ENCODE results near the gene SDCBP2.
"Not testable (repeated sequence)": the region's sequence is repeated elsewhere in the genome, so short reads cannot be mapped to it uniquely, and the experiment has no call there.

The SDCBP2 gene

DNA sequence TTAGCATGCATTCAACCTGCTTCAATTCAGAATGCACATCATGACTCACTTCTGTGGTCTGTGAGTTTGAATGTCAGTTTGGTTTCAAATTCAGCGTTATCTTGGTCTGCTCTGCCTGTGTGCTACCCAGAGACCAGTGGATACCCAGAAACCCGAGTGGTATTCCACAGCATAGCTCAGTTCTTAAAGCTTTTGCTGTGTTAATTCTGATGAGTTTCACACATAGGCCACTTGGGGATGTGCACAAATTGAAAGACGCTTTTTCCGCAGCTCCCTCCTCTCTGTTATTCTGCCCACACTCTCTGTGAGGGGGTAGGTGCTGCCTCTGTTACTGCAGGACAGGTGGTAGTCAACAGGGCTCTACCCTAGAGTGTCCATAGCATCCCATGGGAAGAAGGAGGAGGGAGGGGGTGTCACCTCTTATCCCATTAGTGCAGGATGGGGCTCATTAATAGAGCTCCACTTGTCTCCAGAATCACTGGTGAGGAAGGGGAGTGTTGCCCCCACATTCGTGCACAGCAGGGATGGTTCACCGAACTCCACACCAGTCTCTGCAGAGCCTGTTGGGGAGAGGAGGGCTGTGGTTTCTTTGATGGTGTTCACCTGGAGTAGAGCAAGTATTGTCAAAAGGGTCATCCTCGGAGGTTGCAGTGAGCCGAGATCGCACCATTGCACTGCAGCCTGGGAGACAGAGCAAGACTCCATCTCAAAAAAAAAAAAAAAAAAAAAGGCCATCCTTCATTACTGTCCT is 29.2 kb upstream of the SDCBP2 start:
- DNase-seq (ENCODE audit: low read depth): no peak

DNA sequence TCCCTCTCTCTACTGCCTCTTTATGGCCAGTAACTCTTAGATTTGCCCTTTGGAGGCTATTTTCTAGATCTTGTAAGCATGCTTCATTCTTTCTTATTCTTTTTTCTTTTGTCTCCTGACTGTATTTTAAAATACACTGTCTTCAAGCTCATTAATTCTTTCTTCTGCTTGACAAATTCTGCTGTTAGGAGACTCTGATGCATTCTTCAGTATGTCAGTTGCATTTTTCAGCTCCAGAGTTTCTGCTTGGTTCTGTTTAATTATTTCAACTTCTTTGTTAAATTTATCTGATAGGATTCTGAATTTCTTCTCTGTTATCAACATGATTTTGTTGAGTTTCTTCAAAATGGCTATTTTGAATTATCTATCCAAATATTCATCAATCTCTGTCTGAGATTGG is 25.0 kb upstream of the SDCBP2 start:
- DNase-seq (ENCODE audit: low read depth): no peak

DNA sequence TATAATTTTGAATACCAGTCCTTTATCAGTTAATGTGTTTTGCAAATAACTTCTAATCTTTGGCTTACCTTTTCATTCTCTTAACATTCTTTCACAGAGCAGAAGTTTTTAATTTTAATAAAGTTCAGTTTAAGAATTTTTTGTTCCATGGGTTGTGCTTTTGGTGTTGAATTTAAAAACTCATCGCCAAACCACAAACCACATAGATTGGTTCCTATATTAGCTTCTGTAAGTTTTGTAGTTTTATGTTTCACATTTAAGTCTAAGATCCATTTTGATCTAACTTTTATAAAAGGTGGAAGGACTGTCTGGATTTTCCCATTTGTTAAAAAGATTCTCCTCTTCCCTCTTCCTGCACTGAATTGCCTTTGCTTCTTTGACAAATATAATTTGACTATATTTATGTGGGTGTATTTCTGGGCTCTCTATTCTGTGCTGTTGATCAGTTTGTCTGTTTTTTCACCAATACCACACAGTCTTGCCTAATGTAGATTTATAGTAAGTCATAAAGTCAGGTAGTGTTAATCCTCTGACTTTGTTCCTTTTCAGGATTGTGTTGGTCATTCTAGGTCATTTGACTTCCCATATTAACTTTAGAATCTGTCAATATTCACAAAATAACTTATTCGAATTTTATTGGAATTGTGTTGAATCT is 17.5 kb upstream of the SDCBP2 start:
- no peak for DNase-seq (ENCODE audit: low read depth)

DNA sequence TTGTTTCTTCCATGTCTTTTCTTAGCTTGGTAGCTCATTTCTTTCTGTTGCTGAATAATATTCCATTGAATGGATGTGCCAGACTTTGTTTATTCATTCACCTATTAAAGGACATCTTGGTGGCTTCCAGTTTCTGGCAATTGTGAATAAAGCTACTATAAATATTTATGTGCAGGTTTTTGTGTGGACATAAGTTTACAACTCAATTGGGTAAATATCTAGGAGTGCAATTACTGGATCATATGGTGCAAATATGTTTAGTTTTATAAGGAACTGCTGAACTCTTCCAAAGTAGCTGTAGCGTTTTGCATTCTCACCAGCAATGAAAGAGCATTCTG is 16.8 kb upstream of the SDCBP2 start:
- DNase-seq (ENCODE audit: low read depth): no peak

DNA sequence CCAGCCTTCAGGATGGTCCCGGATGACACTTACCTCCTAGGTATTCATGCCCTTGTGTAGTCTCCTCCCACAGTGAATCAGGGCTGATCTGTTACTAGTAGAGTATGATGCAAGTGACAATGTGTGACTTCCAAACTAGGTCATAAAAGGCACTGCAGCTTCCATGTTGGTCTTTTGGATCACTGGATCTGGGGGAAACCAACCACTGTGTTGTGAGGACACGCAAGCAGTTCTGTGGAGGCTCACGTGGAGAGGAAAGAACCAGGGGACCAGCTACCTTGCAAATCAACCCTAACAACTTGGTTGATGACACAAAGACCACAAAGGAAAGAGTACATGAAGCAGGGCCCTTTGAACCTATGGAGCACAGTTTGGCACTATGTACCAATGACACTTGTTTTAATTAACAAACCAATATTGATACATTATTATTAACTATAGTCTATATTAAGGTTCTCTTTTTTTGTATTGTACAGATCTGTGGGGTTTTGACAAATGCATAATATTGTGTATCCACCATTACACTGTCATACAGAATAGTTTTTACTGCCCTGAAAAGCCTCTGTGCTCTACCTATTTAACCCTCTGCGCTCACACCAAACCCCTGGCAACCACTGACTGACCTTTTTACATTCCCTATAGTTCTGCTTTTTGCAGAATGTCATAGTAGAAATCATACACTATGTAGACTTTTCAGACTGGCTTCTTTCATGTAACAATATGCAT is 16.3 kb upstream of the SDCBP2 start:
- no peak for DNase-seq (ENCODE audit: low read depth)

DNA sequence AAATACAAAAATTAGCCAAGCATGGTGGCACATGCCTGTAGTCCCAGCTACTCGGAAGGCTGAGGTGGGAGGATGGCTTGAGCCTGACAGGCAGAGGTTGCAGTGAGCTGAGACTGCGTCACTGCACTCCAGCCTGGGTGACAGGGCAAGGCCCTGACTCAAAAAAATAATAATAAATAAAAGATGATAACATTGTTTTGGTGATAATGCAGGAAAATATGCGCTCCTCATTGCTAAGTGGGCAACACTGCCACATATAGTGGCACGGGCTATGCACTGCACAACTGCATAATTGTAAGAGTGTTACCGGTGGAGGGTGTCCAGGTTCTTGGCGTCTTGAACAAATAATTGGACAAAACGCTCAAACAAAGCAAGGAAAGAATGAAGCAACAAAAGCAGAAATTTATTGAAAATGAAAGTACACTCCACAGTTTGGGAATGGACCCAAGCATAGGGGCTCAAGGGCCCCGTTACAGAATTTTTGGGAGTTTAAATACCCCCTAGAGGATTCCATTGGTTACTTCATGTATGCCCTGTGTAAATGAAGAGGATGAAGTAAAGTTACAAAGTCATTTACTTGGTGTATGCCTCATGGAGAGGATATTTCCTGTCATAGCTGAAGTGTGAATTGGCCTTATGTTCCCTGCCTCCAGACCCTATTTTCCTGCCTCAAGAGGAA is 14.6 kb upstream of the SDCBP2 start:
- not testable (repeated sequence) for DNase-seq (ENCODE audit: low read depth)

DNA sequence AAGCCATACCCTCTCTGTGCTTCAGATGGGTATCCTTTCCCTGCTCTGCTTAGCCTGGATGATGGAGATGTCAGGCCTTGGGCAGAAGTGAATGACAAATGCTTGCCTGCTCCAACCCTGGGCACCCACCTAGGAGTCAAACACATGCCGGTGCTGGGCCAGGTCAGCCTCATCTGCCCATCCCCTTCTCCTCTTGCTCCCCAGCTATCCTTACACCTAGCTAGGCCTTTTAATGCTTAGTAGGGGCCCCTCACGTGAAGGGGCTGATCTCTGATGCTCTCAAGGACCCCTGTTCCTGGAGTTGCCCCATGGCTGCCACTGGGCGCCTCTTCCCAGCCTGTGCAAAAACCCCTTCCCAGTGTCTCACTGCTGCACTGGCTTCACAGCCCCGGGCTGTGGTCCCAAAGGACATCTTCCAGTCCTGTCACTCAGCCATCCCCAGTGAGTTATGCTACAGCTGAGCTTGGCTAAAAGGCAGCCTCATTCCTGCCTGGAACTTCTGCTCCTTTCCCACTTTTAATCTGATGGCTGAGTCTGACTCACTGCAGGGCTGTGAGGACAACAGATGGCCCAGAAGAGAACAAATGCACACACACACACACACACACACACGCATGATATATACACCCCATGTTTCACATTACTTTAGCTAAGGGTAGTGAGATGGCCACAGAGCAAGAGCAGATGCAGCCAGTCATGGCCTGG is 12.8 kb upstream of the SDCBP2 start:
- no peak for DNase-seq (ENCODE audit: low read depth)

DNA sequence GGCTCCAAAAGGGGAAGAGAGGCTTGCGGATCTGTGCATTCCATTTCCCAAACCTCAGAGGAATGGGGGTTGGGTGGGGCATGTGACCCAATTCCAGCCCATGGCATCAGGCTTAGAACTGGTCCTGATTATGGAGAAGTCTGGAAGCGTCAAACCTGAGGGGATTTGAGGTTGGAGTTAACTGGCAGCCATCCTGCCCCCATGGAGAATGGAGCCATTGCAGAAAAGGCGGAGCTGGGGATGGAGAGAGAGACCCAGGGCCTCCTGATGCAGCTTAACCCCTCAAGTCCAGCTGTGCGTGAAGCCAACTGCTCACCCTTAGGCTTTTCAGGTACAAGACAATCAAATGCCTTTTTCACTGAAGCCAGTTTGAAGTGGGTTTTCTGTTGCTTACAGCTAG is 9.9 kb upstream of the SDCBP2 start:
- no peak for DNase-seq (ENCODE audit: low read depth)

DNA sequence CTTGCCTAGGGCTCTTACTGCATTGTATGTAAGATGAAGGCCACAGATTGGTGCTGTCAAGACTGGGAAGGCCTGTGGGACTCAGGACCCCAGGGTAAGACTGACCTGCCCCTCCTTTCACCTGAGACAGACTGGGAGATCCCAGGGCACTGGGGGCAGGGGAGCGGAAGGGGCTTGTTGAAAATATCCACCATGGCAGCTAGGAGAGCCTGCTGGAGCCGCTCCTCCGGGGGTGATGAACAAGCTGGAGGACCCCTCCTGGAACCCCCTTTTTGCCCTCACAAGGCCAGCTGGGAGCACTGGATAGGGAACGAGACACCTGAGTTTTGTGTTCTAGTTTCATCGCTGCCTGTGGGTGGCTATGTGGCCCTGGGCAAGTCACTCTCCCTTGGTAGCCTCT is 9.2 kb upstream of the SDCBP2 start:
- no peak for DNase-seq (ENCODE audit: low read depth)

DNA sequence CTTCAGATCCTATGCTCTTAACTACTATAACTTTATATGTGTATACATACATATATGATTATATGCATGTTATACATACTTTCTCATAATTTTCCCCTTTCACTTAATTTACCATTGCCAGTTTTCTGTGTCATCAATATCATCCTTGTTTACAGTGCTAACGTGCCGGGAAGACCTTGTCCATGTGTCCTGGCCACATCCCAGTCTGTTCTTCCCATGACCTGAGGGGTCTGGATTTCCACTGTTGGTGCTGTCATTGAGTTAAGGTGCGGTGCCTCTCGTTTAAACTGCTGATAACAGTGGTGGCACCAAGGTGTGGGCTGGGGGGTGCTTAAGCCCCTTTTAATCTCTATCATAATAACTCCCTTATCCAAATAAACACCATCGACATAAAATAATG is 8.5 kb upstream of the SDCBP2 start:
- DNase-seq (ENCODE audit: low read depth): no peak

DNA sequence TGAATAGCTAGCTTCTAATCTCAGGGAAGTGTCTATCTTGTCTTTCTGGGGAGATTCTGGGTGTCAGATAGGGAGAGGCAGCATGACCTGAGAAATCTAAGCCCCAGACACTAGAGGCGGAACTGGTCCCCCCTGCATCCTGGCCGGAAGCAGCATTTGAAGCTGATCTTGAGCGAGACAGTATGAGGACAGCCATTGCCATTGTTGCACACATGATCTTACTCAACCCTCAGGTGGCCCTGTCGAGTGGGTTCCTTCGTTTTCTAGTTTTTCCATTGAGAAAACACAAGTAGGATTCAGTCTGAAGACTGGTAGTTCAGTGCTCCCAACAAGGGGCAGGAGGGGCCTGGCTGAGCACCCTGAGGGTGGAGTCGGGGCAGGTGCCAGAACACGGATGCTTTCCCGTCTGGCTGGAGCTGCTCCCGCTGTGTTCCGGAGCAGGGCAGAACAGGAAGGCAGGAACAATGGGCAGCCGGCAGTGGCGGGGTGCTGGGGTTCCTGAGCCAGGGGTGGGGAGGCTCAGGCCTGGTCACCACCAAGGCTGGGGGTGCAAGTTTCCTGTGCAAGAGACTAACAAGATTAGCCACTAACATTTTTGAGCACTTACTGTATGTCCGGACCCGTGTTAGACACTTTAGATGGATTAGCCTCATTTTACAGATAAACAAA is 7.9 kb upstream of the SDCBP2 start:
- no peak for DNase-seq (ENCODE audit: low read depth)

DNA sequence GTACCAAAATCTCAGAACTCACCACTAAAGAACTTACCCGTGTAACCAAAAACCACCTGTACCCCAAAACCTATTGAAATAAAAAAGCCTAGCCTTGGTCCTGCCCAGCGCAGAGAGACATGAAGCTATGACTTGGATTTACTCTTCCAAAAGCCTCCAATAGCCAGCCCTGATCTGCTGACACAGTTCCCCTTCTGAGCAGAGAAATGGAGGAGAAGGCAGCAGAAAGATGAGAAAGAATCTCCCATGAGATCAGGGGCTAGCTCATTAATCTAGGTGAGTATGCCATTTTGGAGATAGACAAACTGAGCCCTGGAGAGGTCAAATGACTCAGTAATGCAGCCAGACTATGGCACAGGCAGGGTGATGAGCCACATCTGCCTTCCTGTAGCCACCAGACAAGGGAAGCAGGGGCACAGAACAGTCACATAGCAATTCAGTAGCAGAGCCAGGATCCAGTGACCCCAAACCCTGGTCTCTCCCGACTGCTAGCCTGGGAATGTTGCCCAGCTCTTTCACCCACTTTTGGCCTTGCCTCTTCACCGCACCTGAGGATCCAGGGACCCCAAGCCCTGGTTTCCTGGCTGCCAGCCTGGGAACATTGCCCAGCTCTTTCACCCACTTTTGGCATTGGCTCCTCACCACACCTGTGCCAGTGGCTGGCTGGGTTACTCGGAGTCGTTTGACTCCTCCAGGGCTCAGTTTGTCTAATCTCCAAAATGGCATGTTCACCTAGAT is 7.2 kb upstream of the SDCBP2 start:
- DNase-seq (ENCODE audit: low read depth): no peak

DNA sequence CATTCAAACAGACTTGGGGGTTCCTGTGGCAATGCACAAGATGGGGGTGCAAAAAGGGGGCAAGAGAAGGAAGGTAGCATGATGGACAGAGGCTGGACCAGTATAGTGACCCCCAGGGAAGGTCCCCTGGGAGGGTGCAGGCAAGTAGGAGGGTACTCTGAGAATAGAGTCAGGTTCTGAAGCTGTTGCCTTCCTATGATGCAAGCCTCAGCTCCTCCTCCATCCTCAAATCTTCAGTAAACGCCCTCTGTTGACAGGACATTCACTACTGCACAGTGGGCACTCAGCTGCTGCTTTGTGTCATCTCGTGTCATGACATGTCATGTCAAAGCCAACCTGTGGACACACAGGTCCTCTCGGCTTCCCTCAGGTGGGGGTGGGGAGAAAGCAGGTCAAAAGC is 5.8 kb upstream of the SDCBP2 start:
- DNase-seq (ENCODE audit: low read depth): no peak

DNA sequence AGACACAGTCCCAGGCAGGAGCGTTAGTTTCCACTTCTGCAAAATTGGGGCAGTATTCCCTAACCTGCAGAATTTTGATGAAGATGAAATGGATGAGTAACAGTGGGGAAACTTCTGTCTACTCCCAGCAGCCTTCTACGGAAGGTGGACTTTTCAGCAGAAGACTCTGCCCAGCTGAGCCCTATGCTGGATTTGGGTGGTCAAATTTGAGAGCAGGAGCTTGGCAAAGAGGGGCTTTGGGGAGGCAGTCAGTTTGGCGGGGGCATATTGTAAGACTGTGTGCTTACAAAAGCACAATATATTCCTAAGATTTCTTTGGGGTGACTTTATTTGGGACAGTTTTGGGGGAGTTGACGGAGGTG is 5.4 kb upstream of the SDCBP2 start:
- DNase-seq (ENCODE audit: low read depth): no peak

DNA sequence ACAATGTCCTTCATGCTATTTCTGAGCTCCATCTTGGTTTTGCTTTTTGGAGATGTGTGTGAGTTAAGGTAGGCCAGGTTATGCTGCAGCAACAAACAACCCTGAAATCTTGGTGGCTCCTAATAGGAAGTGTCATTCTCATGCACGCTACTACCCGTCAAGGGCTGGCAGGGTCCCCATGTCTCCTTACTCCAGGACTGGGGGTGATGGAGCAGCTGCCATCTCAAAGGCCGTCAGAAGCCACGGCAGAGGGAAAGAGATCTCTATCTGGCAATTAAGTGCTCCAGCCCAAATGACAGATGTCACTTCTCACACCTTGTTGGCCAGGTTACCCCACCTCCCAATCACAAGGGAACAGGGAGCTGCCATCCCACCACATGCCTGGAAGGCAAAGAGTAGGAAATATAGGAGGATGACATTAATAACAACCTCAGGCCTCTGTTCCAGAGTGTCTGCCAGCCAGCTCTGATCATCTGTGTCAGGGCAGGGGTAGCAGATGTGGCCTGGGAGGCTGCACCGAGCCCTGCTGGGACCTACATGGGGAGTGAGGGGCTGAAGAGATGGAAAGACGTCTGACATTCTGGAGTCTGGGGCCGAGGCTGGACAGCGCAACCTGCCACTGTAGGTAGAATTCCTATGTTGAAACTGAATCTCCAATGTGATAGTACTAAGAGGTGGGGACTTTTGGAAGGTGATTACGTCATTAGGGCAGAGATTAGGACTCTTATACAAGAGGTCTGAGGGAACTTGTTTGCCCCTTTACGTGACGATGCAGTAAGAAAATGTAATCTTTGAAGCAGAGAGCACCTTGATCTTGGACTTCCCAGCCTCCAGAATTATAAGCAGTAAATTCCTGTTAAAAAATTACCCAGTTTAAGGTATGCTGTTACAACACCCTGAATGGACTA is 4.8 kb upstream of the SDCBP2 start:
- no peak for DNase-seq (ENCODE audit: low read depth)

DNA sequence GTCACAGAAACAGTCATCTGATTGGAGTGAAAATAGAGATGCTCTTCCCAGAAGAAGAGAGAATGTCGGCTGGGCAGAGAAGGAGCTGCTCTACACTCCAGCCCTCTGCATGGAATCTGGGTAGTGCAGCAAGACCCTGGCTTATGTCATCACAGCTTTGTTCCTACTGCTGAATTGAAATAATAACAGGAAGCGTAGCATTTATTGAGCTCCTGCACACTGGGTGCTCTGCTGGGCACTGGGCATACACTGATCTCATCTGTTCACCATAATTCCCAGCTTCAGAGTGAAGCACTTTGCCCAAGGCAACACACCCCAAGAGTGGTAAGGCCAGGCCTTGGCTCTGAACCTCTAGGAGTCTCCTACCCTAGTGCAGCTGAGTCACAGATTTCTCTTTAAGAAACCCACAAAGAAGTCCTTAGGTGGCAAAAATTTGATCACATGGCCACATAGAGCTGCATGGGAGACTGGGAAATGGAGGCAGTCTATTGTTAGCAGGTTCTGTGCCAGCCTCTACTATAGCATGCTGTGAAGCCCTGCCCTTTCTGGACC is 3.9 kb upstream of the SDCBP2 start:
- DNase-seq (ENCODE audit: low read depth): no peak

DNA sequence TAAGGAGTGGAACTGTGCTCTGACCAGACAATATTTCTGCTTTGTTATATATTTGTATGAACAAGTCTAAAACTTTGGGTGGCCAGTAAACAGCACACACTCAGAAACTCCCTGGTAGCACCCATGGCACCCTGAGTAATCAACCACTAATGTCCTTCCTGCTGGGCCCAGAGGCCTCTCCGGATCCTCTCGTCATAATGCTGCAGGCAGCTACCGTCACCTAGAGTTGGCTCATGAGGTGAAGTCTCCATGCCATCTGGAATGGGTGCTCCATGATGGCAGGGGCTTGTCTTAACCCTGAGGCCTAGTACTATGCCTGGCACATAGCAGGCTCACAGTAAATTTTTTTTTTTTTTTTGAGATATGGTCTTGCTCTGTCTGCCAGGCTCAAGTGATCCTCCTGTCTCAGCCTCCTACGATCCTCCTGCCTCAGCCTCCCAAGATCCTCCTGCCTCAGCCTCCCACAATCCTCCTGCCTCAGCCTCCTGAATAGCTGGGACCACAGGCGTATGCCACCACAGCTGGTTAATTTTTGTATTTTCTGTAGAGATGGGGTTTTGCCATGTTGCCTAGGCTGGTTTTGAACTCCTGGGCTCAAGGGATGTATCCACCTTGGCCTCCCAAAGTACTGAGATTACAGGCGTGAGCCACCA is 3.0 kb upstream of the SDCBP2 start:
- DNase-seq (ENCODE audit: low read depth): no peak

DNA sequence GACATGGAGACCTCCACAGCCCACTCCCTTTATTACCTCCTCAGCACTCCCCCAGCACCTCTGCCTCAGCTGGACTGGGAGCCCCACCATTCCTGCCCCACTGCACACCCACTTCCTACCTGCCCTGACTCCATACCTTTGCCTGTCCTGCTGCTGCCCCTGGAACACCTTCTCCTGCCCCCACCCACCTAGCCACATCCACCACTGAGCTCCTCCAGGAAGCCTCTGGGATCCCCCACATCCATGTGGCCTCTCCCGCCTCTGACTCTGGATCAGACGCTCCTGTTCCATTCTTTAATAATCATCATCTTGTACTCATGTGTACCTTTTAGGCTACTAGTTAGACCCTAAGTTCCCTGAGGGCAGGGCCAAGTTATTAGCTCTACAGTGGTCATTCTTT is 2.2 kb upstream of the SDCBP2 start:
- no peak for DNase-seq (ENCODE audit: low read depth)

Measured in activated T-helper 1 cell treated with Interleukin-2 at 50 U/mL for 16 hours (primary cell).